Pulmonary artery endothelial cell (primary cell): ENCODE results near the gene TRIM67. TPM values are rescaled to one million over a fixed set of nuclear protein-coding genes. Genes with fewer than 3 reads are reported as not detected.
"Not testable (repeated sequence)": the region's sequence is repeated elsewhere in the genome, so short reads cannot be mapped to it uniquely, and the experiment has no call there.

Source experiments
- DNase-seq: peaks from one replicate; pipeline ENCODE4 v3.0.0-alpha.2; 2011; ENCODE audit warnings: low read depth, low spot score
- total RNA-seq: library from RNA; depleted of rRNA; stranded (reverse); fragments of >200 nt; gene quantifications from 2 replicates; pipeline ENCODE4 v1.2.3, GENCODE V29; 2014

The TRIM67 gene
- total RNA-seq, 1 donor from 2014 or later: not detected

DNA sequence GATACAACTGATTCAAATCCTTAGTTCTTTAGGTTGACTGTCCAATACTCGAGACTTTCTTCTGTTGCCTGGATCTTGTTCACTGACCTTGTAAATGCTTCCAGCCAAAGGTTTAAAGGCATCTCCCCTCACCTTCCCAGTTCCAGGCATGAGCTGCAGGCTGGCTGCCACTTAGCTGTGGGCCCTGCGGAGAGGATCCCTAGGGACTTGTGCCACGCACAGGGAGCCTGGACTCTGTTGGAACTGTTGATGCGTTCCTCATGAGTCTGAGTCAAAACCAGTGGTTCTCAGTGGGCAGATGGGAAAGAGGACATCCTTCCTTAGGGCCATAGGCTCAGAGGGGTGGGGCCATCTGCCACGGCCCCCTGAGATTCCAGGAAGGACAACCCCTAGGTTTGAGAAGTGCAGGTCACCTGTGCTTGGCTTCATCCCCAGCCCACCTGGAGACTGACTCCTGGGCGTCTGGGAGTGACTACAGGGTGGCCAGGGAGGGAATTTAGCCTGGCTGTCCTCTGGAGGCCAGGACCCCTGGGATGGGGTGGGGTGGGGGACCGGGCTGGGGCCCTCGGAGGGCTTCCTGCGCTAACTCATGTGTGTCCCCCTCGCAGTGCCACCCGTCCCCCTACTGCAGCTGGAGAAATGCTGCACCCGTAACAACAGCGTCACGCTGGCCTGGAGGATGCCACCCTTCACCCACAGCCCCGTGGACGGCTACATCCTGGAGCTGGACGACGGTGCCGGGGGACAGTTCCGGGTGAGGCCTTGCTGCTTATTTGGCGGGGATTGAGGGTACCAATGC, 41.6 kb downstream of the TRIM67 start:
- no peak for DNase-seq

DNA sequence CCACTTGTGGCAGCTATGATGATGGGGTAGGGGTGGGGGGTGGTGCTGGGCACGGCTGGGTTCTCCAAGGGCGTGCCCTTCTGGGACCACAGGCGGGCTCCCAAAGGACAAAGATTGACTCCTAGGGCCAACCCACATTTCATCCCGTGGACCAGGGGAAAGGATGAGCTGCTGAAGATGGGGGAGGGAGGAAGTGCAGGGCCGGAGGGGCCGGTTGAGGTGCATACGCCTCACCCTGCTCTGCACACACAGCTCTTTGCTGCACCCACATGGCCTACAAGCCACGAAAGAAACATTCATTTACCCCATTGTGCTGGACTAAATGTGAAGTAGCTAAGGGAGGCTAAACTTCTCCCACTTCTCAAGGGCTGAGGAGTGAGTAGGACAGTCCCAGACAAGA, 45.0 kb downstream of the TRIM67 start:
- no peak for DNase-seq

DNA sequence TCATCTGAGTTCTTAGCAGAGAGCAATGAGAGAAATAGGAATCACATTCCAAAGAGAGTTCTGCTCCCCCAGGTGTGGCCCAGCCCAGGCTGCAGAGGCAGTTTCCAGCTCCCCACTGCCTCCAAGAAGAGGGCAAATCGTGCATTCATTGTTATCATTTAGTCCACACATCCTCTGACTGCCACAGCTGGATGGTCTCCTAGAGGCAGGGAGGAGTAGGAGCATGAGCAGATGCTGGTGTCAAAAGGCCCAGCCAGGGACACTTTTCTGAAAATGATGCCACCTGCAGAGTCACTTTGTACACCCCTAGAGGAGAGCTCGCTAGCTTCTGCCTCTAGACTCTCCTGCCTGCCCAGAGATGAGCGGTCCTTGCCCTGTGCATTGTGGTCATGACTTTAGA, 45.6 kb downstream of the TRIM67 start:
- DNase-seq: no peak

- no peak for DNase-seq
These were observed 47.1 kb downstream of the TRIM67 start for GRCh38 chr1:231208980-231209379.

DNA sequence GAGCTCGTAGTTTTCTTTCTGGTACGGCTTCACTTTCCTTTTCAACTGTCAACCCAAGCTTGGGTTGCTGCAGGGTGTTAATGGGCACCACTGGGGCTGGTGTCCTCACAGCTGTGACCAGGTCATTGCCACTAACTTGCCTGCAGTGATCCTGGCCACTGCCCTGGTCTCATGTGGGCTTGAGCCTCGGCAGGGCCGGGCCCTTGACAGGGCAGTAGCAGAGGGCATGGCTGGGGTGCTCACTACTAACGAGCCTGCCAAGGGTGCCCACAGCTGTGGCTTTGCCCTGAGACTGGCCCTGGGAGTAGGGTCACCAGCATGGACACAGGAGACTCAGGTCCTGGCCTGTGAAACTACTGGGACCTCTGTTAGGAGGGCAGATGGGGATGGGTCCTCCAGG, 47.7 kb downstream of the TRIM67 start:
- DNase-seq: no peak

DNA sequence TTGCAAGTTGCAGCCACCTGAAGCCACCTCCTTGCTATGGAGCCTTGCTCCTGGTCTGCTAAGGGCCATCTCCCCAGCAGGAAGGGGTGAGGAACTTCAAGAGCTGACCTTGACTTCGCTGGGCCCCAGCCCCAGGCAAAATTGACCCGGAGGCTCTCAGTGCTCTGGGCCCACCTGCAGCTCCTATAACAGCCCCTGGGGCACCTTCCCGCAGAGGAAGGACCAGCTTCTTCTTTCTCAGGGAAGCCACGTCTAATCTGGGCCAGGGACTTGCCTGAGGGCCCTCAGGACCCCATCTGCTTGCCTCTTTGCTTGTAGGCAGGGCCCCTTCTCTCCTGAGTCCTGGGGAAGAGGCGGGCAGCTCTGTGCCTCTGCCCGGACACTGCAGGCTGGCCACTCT, 48.3 kb downstream of the TRIM67 start:
- DNase-seq: no peak

DNA sequence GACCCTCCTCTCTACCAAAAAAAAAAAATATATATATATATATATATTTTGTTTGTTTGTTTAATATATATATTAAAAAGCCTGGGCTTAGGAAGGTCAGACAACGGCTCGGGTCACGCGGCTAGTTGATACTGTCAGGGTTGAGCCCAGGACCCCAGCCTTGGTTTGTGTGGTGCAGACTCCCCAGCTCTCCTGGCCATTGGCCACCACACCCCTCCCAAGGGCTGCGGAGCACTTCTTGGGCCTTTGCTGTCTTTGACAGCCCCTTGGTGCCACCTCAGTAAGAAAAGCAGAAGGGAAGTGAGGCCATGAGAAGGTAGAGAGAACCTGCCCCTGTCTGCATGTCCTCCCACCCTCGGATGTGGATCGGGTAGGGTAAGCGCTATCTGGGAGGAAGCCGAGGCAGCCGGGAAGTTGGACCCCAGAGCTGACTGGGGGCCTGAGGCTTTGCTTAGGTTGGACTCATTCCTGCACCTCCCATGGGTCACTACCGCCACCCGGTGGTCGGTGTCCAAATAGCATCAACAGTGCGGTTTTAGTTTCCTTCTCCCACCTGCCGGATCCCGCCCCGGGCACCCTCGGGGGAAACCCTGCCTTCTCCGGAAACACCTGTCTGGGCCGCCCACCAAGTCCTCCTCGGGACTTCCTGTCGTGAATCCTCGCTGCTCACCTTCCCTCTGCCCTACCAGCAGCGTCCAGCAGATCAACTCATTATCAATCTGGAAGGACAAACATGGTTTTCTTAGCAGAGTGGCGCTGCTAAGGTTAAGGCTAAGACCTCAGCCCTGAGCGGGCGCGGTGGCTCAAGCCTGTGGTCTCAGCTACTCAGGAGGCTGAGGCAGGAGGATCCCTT, 49.4 kb downstream of the TRIM67 start:
- no peak for DNase-seq

DNA sequence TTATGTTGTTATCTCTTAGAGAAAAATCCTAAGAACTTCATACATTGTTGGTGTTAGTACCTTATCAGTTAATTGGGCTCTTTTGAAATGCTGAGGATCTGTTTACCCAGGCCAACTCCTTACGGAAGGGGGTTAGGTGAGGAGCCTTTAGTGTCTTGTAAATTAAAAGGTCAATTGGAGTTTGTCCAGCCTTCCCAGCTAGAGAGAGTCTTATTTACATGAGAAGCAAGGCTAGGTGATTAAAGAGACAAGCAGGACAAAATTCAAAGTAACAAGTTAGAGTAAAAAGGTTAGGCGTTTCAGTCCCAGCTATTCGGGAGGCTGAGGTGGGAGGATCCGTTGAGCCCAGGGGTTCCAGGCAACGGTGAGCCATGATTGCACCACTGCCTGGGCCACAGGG, 50.4 kb downstream of the TRIM67 start:
- not testable (repeated sequence) for DNase-seq

DNA sequence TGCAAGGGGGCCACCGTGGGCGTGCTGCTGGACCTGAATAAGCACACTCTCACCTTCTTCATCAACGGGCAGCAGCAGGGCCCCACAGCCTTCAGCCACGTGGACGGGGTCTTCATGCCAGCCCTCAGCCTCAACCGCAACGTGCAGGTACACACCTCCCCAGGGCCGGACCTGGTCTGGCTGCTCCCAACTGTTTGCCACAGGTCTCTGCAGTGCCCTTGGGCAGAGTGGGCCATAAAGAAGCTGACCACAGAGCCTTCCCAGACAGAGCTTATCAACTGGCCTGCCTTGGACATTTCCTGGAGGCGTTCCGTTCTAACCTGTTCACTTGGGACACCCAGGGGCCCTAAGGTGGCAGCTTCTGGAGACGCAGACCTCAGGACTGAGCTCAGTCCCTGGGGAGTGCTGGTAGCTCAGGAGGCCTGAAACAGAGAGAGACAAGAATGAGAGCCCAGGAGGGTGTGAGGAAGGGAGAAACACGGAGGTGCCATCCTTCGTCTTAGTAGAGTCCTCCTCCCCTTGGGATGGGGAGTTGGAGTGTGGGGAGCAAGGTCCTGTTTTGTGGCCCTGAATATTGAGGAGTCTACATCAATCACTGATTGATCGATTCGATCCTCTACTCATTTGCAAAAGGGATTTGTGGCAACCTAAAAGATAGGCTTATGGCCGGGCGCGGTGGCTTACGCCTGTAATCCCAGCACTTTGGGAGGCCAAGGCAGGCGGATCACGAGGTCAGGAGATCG, 52.1 kb downstream of the TRIM67 start:
- no peak for DNase-seq

GRCh38 chr1:231214918-231215680, 53.2 kb downstream of the TRIM67 start:
- DNase-seq: no peak

DNA sequence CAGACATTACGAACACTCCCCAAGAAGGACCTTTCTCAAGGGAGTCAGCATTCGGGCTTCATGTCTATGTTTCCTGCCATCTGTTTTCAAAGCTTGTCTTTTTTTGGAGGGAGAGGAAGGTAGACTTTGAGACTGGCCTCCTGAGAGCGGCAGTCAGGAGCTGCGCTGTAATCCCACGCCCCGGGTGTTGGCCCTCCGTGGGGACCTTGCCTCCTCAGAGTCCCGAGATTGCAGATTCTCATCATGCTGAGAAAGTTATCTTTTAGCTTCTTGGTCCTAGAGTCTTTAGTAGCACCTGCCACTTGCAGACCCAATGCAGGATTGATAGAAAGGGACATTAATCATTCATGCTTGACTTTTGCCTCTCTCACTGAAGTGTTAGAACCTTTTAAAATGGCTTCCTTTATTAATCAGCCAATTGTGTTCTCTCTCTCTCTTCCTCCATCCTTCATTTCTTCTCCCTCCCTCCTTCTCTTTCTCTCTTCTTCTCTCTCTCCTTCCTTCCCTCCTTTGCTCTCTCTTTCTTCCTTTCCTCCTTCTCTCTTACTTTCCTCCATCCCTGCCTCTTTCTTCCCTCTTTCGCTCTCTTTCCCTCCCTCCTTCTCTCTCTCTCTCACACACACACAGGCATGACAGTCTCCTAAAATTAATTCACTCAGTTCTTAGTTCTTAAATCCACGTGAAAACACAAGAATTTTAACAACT, 54.0 kb downstream of the TRIM67 start:
- no peak for DNase-seq

DNA sequence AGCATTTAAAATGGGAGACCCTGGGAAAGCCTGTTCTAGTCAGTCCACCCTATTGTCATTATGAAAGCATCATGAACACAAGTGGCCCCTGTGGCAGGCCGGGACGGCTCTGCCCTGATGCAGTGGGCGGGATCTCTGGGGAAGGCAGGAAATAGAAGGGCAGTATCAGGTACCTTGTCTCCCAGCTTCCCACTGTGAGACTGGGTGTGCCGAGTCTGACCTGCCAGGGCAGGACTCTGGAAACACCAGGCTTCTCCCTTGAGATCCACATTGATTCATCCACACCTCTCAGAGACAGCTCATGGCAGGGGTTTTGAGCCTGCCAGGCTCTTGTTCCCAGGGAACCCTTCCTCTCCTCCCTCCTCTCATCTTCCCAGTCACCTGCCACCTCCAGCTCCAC, 54.6 kb downstream of the TRIM67 start:
- no peak for DNase-seq

DNA sequence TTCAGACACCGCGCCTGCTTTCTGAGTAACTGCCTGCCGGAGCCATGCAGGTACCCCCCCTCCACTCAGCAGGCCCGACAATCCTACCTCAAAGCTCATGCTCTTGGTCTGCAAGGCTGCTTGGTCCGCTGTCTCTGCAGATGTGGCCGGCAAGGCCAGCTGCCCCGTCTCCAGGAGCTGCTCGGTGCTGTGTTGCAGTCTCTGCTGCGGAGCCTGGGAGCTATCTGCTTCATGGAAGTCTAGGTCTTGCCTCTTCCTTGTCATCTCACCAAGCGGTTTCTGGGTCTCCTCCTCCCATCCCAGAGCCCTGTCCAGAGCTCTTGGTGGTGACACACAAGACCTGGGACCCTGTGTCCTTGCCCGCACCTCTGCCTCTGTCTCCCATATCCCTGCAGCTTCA, 55.2 kb downstream of the TRIM67 start:
- no peak for DNase-seq

DNA sequence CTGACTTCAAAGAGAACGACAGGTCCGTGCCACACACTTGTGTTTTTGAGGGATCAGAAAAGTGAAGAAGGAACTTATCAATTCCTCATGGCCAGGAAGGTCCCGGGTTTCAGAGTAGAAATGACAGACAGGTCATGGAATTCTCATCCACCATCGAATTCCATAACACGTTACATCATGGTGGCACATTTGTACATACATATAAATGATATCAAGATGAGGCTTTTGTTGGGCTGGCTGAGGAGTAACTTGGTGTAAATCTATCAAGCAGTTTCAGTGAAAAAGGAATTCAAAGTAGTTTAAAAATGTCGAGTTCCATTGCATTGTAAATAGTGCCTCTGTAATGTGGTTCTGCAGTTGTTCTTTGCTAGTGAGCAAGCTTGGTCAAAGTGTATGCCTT, 56.2 kb downstream of the TRIM67 start:
- DNase-seq: no peak

- no peak for DNase-seq
These were observed 57.9 kb downstream of the TRIM67 start for GRCh38 chr1:231219422-231220401.

GRCh38 chr1:231220801-231221200, 58.9 kb downstream of the TRIM67 start:
- DNase-seq: no peak

DNA sequence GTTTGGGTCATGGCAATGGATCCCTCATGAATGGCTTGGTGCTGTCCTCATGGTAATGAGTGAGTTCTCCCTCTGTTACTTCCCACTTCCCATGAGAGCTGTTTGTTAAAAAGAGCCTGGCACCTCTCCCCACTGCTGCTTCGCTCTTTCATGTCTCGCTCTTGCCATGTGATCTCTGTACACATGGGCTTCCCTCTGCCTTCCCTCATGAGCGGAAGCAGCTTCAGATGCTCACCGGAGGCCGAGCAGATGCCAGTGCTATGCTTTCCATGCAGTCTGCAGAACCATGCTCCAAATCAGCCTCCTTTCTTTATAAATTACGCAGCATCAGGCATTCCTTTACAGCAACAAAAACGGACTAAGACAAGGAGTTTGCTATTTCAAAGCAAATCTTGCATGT, 64.3 kb downstream of the TRIM67 start:
- no peak for DNase-seq

- DNase-seq: no peak
These were observed 69.7 kb downstream of the TRIM67 start for GRCh38 chr1:231231511-231231910.
